Thoracic aorta (tissue), 2 donors: ENCODE results near the gene MAU2. TPM values are rescaled to one million over a fixed set of nuclear protein-coding genes. Genes with fewer than 3 reads are reported as not detected.

Experiments
- ATAC-seq: fragments of 150-250 bp; one replicate; pipeline ENCODE4 v1.8.0; 2017; ENCODE audit warnings: low read depth; ENCODE audit not compliant: insufficient number of reproducible peaks, low FRiP score
- DNase-seq: peaks from one replicate; pipeline ENCODE4 v3.0.0-alpha.2; 2020; ENCODE audit warnings: low spot score
- H3K27ac ChIP-seq, 2 donors: fragments of 200-600 bp; sonication (generic); 1 replicate in 1 of 2; 2 replicates in 1 of 2; pipeline ENCODE4 v1.5.1; 2016; ENCODE audit warnings: mild to moderate bottlenecking in 2 of 2, moderate library complexity in 2 of 2
- H3K27me3 ChIP-seq: fragments of 200-600 bp; sonication (generic); replicated peaks from 2 replicates; pipeline ENCODE4 v1.6.0; 2016; ENCODE audit warnings: mild to moderate bottlenecking; ENCODE audit not compliant: insufficient read depth
- H3K36me3 ChIP-seq: fragments of 200-600 bp; sonication (generic); one replicate; pipeline ENCODE4 v1.5.1; 2016
- H3K4me1 ChIP-seq, 2 donors: fragments of 200-600 bp; sonication (generic); 1 replicate in 1 of 2; 2 replicates in 1 of 2; pipeline versions ENCODE4 v1.5.1 to v1.6.0; 2016; ENCODE audit warnings: low read depth in 2 of 2, mild to moderate bottlenecking in 1 of 2; ENCODE audit not compliant: control insufficient read depth in 1 of 2
- H3K4me3 ChIP-seq: fragments of 200-600 bp; sonication (generic); 2 replicates; pipeline ENCODE4 v1.5.1; 2016; ENCODE audit warnings: mild to moderate bottlenecking
- H3K9me3 ChIP-seq: fragments of 200-600 bp; sonication (generic); 2 replicates; pipeline ENCODE4 v1.5.1; 2016
- CTCF ChIP-seq: fragments of 200-600 bp; sonication (generic); IDR thresholded peaks from one replicate; pipeline ENCODE4 v1.5.1; 2019; ENCODE audit warnings: antibody characterized with exemption
- total RNA-seq, 2 donors: library from RNA; depleted of rRNA; stranded (reverse); fragments of >200 nt; gene quantifications; one replicate each; pipeline versions ENCODE4 v1.1.0 to v1.2.3, GENCODE V29; 2016

The MAU2 gene
- total RNA-seq, 2 donors from 2014 or later: 93.9 to 119 TPM

- Histone ChIP-seq H3K27ac (no peak overlapping the region), H3K36me3 (peaks cover 81% of the 10 kb centered on the region), H3K4me3 (no peak overlapping the region), H3K27me3 (no peaks in the 10 kb centered on the region), H3K4me1 (no peaks in the 10 kb centered on the region), H3K9me3 (no peaks in the 10 kb centered on the region)
- ATAC-seq: no peak
- no peak for TF ChIP-seq CTCF
- DNase-seq: no peak
Observed at GRCh38 chr19:19352823-19353222, 32.2 kb downstream of the MAU2 start.

- Histone ChIP-seq H3K27me3 (no peaks in the 10 kb centered on the region), H3K36me3 (peaks cover 70% of the 10 kb centered on the region), H3K9me3 (no peaks in the 10 kb centered on the region), H3K27ac (no peak overlapping the region), H3K4me3 (no peak overlapping the region), H3K4me1 (no peaks in the 10 kb centered on the region)
- no peak for TF ChIP-seq CTCF
- no peak for DNase-seq
- ATAC-seq: no peak
Observed at GRCh38 chr19:19354007-19354406, 33.4 kb downstream of the MAU2 start.

GRCh38 chr19:19354932-19355331, 34.3 kb downstream of the MAU2 start:
- Histone ChIP-seq H3K4me3 (no peak overlapping the region), H3K27me3 (no peaks in the 10 kb centered on the region), H3K4me1 (no peaks in the 10 kb centered on the region), H3K27ac (no peak overlapping the region), H3K9me3 (no peaks in the 10 kb centered on the region), H3K36me3 (peaks cover 63% of the 10 kb centered on the region)
- DNase-seq (no peak), ATAC-seq (no peak)
- TF ChIP-seq CTCF: no peak

GRCh38 chr19:19355606-19356139, 35.0 kb downstream of the MAU2 start:
- Histone ChIP-seq H3K4me1 (no peaks in the 10 kb centered on the region), H3K36me3 (peaks cover 59% of the 10 kb centered on the region), H3K27me3 (no peaks in the 10 kb centered on the region), H3K27ac (no peak overlapping the region), H3K4me3 (no peak overlapping the region), H3K9me3 (no peaks in the 10 kb centered on the region)
- no peak for ATAC-seq
- no peak for DNase-seq
- no peak for TF ChIP-seq CTCF

- Histone ChIP-seq H3K27me3 (no peaks in the 10 kb centered on the region), H3K27ac (no peak overlapping the region), H3K4me3 (no peak overlapping the region), H3K4me1 (no peaks in the 10 kb centered on the region), H3K9me3 (no peaks in the 10 kb centered on the region), H3K36me3 (peaks cover 51% of the 10 kb centered on the region)
- DNase-seq (no peak), ATAC-seq (no peak)
- TF ChIP-seq CTCF: no peak
Observed at GRCh38 chr19:19356500-19356899, 35.9 kb downstream of the MAU2 start.
